Esophagus squamous epithelium (tissue), 4 donors: Measurements from ENCODE around the gene NEUROD1.

Experiments
- POLR2A ChIP-seq, 4 donors: fragments of 450-650 bp; IDR thresholded peaks; one replicate each; pipeline ENCODE4 v1.6.1; 2017; ENCODE audit warnings: antibody characterized with exemption in 4 of 4, mild to moderate bottlenecking in 4 of 4, moderate library complexity in 3 of 4
- TF ChIP-seq, protein P1 (sequence below), 6 experiments: fragments of 450-650 bp in 4 of 6; fragments of 200-600 bp in 2 of 6; sonication (generic) in 2 of 6; IDR thresholded peaks; one replicate each; pipeline ENCODE4 v1.5.1; 2016 to 2019; ENCODE audit warnings: antibody characterized with exemption in 6 of 6, mild to moderate bottlenecking in 4 of 6, moderate library complexity in 4 of 6

GRCh38 chr2:181682026-181682789, 1.9 kb upstream of the NEUROD1 start:
- no peak for TF ChIP-seq POLR2A (IDR thresholded peaks at IDR 0.05)
- TF ChIP-seq, protein P1, sequence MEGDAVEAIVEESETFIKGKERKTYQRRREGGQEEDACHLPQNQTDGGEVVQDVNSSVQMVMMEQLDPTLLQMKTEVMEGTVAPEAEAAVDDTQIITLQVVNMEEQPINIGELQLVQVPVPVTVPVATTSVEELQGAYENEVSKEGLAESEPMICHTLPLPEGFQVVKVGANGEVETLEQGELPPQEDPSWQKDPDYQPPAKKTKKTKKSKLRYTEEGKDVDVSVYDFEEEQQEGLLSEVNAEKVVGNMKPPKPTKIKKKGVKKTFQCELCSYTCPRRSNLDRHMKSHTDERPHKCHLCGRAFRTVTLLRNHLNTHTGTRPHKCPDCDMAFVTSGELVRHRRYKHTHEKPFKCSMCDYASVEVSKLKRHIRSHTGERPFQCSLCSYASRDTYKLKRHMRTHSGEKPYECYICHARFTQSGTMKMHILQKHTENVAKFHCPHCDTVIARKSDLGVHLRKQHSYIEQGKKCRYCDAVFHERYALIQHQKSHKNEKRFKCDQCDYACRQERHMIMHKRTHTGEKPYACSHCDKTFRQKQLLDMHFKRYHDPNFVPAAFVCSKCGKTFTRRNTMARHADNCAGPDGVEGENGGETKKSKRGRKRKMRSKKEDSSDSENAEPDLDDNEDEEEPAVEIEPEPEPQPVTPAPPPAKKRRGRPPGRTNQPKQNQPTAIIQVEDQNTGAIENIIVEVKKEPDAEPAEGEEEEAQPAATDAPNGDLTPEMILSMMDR (IDR thresholded peaks at IDR 0.05): no peak
